Prostate gland (tissue), 2 donors: Measurements from ENCODE around the gene IGF2BP1. TPM values are rescaled to one million over a fixed set of nuclear protein-coding genes. Genes with fewer than 3 reads are reported as not detected.

ENCODE experiments used
- DNase-seq: peaks from one replicate; pipeline ENCODE4 v3.0.0-alpha.2; 2019; ENCODE audit warnings: low spot score
- H3K27ac ChIP-seq, 2 donors: fragments of 200-600 bp; sonication (generic); 2 replicates each; pipeline ENCODE4 v1.5.1; 2017 to 2019
- H3K27me3 ChIP-seq: fragments of 200-600 bp; sonication (generic); replicated peaks from 2 replicates; pipeline ENCODE4 v1.5.1; 2019; ENCODE audit not compliant: insufficient read depth
- H3K36me3 ChIP-seq, 2 donors: fragments of 200-600 bp; sonication (generic); 1 replicate in 1 of 2; 2 replicates in 1 of 2; pipeline versions ENCODE4 v1.5.1 to v1.8.1; 2017 to 2019
- H3K4me1 ChIP-seq: fragments of 200-600 bp; sonication (generic); replicated peaks from 2 replicates; pipeline ENCODE4 v1.5.1; 2019
- H3K4me3 ChIP-seq, 2 donors: fragments of 200-600 bp; sonication (generic); 2 replicates each; pipeline ENCODE4 v1.5.1; 2017 to 2019
- H3K9me3 ChIP-seq: fragments of 200-600 bp; sonication (generic); 2 replicates; pipeline ENCODE4 v1.5.1; 2017
- CTCF ChIP-seq, 4 experiments: fragments of 200-600 bp in 2 of 4; fragments of 450-650 bp in 2 of 4; sonication (generic) in 2 of 4; IDR thresholded peaks; 1 replicate in 3 of 4; 2 replicates in 1 of 4; pipeline ENCODE4 v1.5.1; 2016 to 2019; ENCODE audit warnings: antibody characterized with exemption in 4 of 4, mild to moderate bottlenecking in 2 of 4, moderate library complexity in 2 of 4
- POLR2A ChIP-seq: fragments of 450-650 bp; IDR thresholded peaks from one replicate; pipeline ENCODE4 v1.6.1; 2016; ENCODE audit warnings: antibody characterized with exemption, mild to moderate bottlenecking
- POLR2AphosphoS5 ChIP-seq: sonication (generic); formaldehyde crosslinking; IDR thresholded peaks from one replicate; pipeline ENCODE4 v1.6.1; 2017; ENCODE audit warnings: antibody characterized with exemption
- WGBS: methylation state at CpG from one replicate; pipeline ENCODE4 v1.1.5; 2018; 5-methylcytosine and 5-hydroxymethylcytosine counted together
- intact Hi-C: fragments of 100-400 bp; cut with DNase I; formaldehyde crosslinking; loops from one replicate; pipeline ENCODE4 v1.14.2; 2022
- total RNA-seq, 2 donors: library from RNA; depleted of rRNA; stranded (reverse); fragments of >200 nt; gene quantifications; one replicate each; pipeline ENCODE4 v1.1.0, GENCODE V29; 2016

The IGF2BP1 gene
- total RNA-seq, 2 donors from 2014 or later, result 10.9 TPM; not detected in 1

DNA sequence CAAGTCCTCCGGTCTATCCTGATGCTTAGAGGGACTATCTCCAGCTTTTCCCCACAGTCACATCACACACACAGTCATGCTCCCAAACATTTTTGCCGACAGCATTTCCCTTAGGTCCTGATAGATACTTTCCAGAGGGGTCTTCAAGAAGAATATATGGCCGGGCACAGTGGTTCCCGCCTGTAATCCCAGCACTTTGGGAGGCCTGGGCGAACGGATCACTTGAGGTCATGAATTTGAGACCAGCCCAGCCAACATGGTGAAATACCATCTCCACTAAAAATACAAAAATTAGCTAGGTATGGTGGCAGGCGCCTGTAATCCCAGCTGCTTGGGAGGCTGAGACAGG lies 24.5 kb upstream of the IGF2BP1 start:
- intact Hi-C loops, result no loop called here
- peaks cover 4% of the 10 kb centered on the region for H3K27me3 ChIP-seq
- WGBS, result 65% methylated on average over 7 of the region's 7 CpGs
- TF ChIP-seq POLR2A (no peak), CTCF (IDR thresholded peaks at IDR 0.05) (no peak), POLR2AphosphoS5 (no peak)
- DNase-seq, result no peak
- no peak overlapping the region for H3K27ac ChIP-seq
- no peaks in the 10 kb centered on the region for H3K9me3 ChIP-seq
- no peaks in the 10 kb centered on the region for H3K36me3 ChIP-seq
- no peak overlapping the region for H3K4me3 ChIP-seq
- H3K4me1 ChIP-seq, result no peaks in the 10 kb centered on the region

- 44% methylated on average over 3 of the region's 3 CpGs for WGBS
- no peak for DNase-seq
These were observed 23.4 kb upstream of the IGF2BP1 start for GRCh38 chr17:48973806-48974205.

DNA sequence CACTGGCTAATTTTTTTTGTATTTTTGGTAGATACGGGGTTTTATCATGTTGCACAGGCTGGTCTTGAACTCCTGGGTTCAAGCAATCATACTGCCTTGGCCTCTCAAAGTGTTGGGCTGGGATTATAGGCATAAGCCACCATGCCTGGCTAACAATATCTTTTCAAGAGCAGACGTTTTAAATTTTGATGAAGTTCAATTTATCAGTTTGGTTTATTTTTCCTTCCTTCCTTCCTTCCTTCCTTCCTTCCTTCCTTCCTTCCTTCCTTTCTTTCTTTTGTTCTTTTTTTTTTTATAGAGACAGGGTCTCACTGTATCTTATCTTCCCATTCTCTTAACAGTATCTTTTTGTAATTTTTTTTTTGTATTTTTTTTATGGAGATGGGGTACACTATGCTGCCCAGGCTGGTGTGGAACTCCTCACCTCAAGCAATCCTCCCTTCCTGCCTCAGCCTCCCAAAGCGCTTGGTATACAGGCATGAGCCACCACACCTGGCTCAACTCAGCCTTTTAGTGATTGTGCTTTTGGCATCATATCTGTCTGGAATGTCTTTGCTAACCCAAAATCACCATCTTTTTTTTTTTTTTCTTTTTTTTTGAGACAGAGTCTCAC lies 15.2 kb upstream of the IGF2BP1 start:
- intact Hi-C loops, result no loop called here
- Histone ChIP-seq H3K9me3 (no peaks in the 10 kb centered on the region), H3K27ac (no peak overlapping the region), H3K4me3 (no peak overlapping the region), H3K27me3 (no peaks in the 10 kb centered on the region), H3K36me3 (no peaks in the 10 kb centered on the region), H3K4me1 (no peaks in the 10 kb centered on the region)
- 84% methylated on average over 3 of the region's 3 CpGs for WGBS
- TF ChIP-seq POLR2AphosphoS5 (no peak), POLR2A (no peak)
- DNase-seq, result no peak

More at GRCh38 chr17:48973806-48974205, 23.4 kb upstream of the IGF2BP1 start:
- H3K36me3 ChIP-seq, result no peaks in the 10 kb centered on the region
- no peaks in the 10 kb centered on the region for H3K4me1 ChIP-seq
- no peaks in the 10 kb centered on the region for H3K9me3 ChIP-seq
- intact Hi-C loops, result no loop called here
- H3K27me3 ChIP-seq, result peaks cover 4% of the 10 kb centered on the region
- no peak overlapping the region for H3K4me3 ChIP-seq
- no peak overlapping the region for H3K27ac ChIP-seq
- TF ChIP-seq POLR2AphosphoS5 (no peak), CTCF (IDR thresholded peaks at IDR 0.05) (no peak), POLR2A (no peak)

- H3K9me3 ChIP-seq, result no peaks in the 10 kb centered on the region
- peaks cover 9% of the 10 kb centered on the region for H3K27me3 ChIP-seq
- H3K4me3 ChIP-seq, result no peak overlapping the region
- no peaks in the 10 kb centered on the region for H3K4me1 ChIP-seq
- WGBS, result 76% methylated on average over 13 of the region's 13 CpGs
- H3K36me3 ChIP-seq, result no peaks in the 10 kb centered on the region
- no peak for TF ChIP-seq CTCF (IDR thresholded peaks at IDR 0.05)
- TF ChIP-seq POLR2A, result no peak
- TF ChIP-seq POLR2AphosphoS5, result no peak
- no peak for DNase-seq
- no peak overlapping the region for H3K27ac ChIP-seq
- intact Hi-C loops, result no loop called here
These were observed 11.5 kb upstream of the IGF2BP1 start for GRCh38 chr17:48985436-48986245.

GRCh38 chr17:48989100-48989499 lies 8.1 kb upstream of the IGF2BP1 start:
- TF ChIP-seq POLR2A, result no peak
- no peak for TF ChIP-seq CTCF (IDR thresholded peaks at IDR 0.05)
- TF ChIP-seq POLR2AphosphoS5, result no peak
- H3K4me1 ChIP-seq, result no peaks in the 10 kb centered on the region
- peaks cover 20% of the 10 kb centered on the region for H3K27me3 ChIP-seq
- 85% methylated on average over 4 of the region's 4 CpGs for WGBS
- no peak for DNase-seq
- no peak overlapping the region for H3K4me3 ChIP-seq
- H3K36me3 ChIP-seq, result no peaks in the 10 kb centered on the region
- no peak overlapping the region for H3K27ac ChIP-seq
- H3K9me3 ChIP-seq, result no peaks in the 10 kb centered on the region
- intact Hi-C loops, result no loop called here
